ENCODE data around the gene ULBP2.

DNA sequence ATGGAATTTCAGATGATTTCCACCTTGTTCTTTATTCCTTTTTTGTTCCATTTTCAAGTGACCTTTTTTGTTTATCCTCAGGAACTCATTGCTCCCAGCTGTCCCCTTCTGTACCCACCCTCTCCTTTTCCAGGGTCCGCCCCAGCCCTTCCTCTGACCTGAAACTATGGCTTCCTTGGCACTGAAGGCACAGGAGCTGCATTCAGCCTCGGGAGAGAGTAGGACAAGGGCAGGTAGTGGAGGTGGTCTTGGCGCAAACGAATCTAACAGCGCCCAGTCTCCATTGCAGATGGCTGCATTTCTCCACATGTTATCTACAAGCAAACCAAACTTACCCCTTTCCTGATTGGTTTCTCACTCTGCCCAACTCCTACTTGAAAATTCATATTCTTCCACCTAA is 8.8 kb upstream of the ULBP2 start:
- TF ChIP-seq CTCF (IDR thresholded peaks at IDR 0.05; ENCODE audit: control extremely low read depth in 1 of 3, insufficient read depth in 1 of 3, low read depth in 1 of 3, low read length in 3 of 3) (no peak), ATF2 (IDR thresholded peaks at IDR 0.05; ENCODE audit: low read length) (no peak), KDM1A (IDR thresholded peaks at IDR 0.05; ENCODE audit: borderline replicate concordance, low read length) (no peak), ZNF274 (IDR thresholded peaks at IDR 0.05; ENCODE audit: borderline replicate concordance, extremely low read depth, low read length) (no peak), POLR2A (IDR thresholded peaks at IDR 0.05; ENCODE audit: control extremely low read depth in 1 of 2, low read depth in 2 of 2, low read length in 2 of 2) (no peak), EGR1 (IDR thresholded peaks at IDR 0.05; ENCODE audit: borderline replicate concordance, low read depth, low read length) (no peak), EZH2 (IDR thresholded peaks at IDR 0.05; ENCODE audit: low read depth, low read length, severe bottlenecking) (no peak), FOSL1 (IDR thresholded peaks at IDR 0.05; ENCODE audit: insufficient read depth, low read depth, low read length) (no peak), EP300 (IDR thresholded peaks at IDR 0.05; ENCODE audit: borderline replicate concordance in 1 of 2, low read depth in 2 of 2, low read length in 2 of 2) (no peak)
- TF ChIP-seq, protein P1, sequence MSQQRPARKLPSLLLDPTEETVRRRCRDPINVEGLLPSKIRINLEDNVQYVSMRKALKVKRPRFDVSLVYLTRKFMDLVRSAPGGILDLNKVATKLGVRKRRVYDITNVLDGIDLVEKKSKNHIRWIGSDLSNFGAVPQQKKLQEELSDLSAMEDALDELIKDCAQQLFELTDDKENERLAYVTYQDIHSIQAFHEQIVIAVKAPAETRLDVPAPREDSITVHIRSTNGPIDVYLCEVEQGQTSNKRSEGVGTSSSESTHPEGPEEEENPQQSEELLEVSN (IDR thresholded peaks at IDR 0.05), result no peak

All from H1 (cell line).